A549 (cell line): ENCODE measurements around the gene PPM1G. TPM values are rescaled to one million over a fixed set of nuclear protein-coding genes. Genes with fewer than 3 reads are reported as not detected.

Source experiments
- BHLHE40 ChIP-seq: IDR thresholded peaks from 2 replicates; pipeline ENCODE4 v1.6.1; 2012; ENCODE audit warnings: low read depth, low read length, inconsistent platforms
- EHF ChIP-seq: fragments of 250-450 bp; sonication (Bioruptor Pico); IDR thresholded peaks from 2 replicates; pipeline ENCODE4 v1.5.0; 2020; ENCODE audit warnings: mild to moderate bottlenecking
- EP300 ChIP-seq, 2 experiments: fragments of >200 bp; sonication (Bioruptor Twin); formaldehyde crosslinking; IDR thresholded peaks; 2 replicates in 1 of 2; 3 replicates in 1 of 2; pipeline ENCODE4 v1.6.1; 2016 to 2017
- ESRRA ChIP-seq: fragments of 150-350 bp; IDR thresholded peaks from 2 replicates; pipeline ENCODE4 v1.6.1; 2014; ENCODE audit warnings: mild to moderate bottlenecking, low read length, borderline replicate concordance
- FOSB ChIP-seq: fragments of 250-450 bp; sonication (Bioruptor Pico); IDR thresholded peaks from 2 replicates; pipeline ENCODE4 v1.5.0; 2020; ENCODE audit warnings: mild to moderate bottlenecking, moderate library complexity
- FOSL2 ChIP-seq, 2 experiments: fragments of 450-650 bp in 1 of 2; fragments of >200 bp in 1 of 2; sonication (Bioruptor Twin) in 1 of 2; formaldehyde crosslinking; IDR thresholded peaks; 2 replicates each; pipeline versions ENCODE4 v1.5.0 to v1.6.1; 2016 to 2020; ENCODE audit warnings: mild to moderate bottlenecking in 1 of 2, moderate library complexity in 1 of 2
- HDAC2 ChIP-seq: fragments of 200-600 bp; sonication (generic); IDR thresholded peaks from 2 replicates; pipeline ENCODE4 v1.6.1; 2016
- HEYL ChIP-seq: fragments of 250-450 bp; sonication (Bioruptor Pico); IDR thresholded peaks from 2 replicates; pipeline ENCODE4 v1.8.0; 2021; ENCODE audit warnings: mild to moderate bottlenecking, moderate library complexity
- HOXB13 ChIP-seq: fragments of 250-450 bp; sonication (Bioruptor Pico); IDR thresholded peaks from 2 replicates; pipeline ENCODE4 v1.5.0; 2020; ENCODE audit warnings: low read depth, mild to moderate bottlenecking, moderate library complexity
- HOXB5 ChIP-seq: fragments of 250-450 bp; sonication (Bioruptor Pico); IDR thresholded peaks from 2 replicates; pipeline ENCODE4 v1.5.0; 2020; ENCODE audit warnings: mild to moderate bottlenecking, moderate library complexity
- JUN ChIP-seq, 2 experiments: fragments of >200 bp; sonication (Bioruptor Twin); formaldehyde crosslinking; IDR thresholded peaks; 2 replicates in 1 of 2; 3 replicates in 1 of 2; pipeline ENCODE4 v1.6.1; 2016 to 2017
- MAZ ChIP-seq: fragments of 150-350 bp; IDR thresholded peaks from 2 replicates; pipeline ENCODE4 v1.6.1; 2014; ENCODE audit warnings: antibody characterized with exemption, low read depth, low read length, borderline replicate concordance
- NFE2L2 ChIP-seq: fragments of 150-350 bp; conservative IDR thresholded peaks from 2 replicates; pipeline ENCODE4 v1.6.1; 2014; ENCODE audit warnings: low read length
- POLR2A ChIP-seq: IDR thresholded peaks from 2 replicates; pipeline ENCODE4 v1.6.1; 2012; ENCODE audit warnings: mild to moderate bottlenecking, low read length
- POLR2AphosphoS2 ChIP-seq: conservative IDR thresholded peaks from 2 replicates; pipeline ENCODE4 v1.6.1; 2012; ENCODE audit warnings: low read length, improper control_type of control experiment, inconsistent platforms
- ZC3H11A ChIP-seq: fragments of 450-650 bp; IDR thresholded peaks from 2 replicates; pipeline ENCODE4 v1.6.1; 2014; ENCODE audit warnings: antibody characterized with exemption, mild to moderate bottlenecking
- polyA plus RNA-seq, 4 experiments: library from polyadenylated mRNA; depleted of rRNA in 3 of 4; stranded (reverse); fragments of >200 nt; fragmentation: RNase III in 1 of 4; extraction: RNeasy Plus Mini Kit Qiagen cat#74134 plus additional on column Dnase treatment in 1 of 4; gene quantifications; 2 replicates in 3 of 4; 3 replicates in 1 of 4; pipeline ENCODE4 v1.2.3, GENCODE V29; 2011 to 2017
- TF ChIP-seq, protein P1 (sequence below): fragments of 200-600 bp; sonication (generic); IDR thresholded peaks from 2 replicates; pipeline ENCODE4 v1.6.1; 2016; ENCODE audit warnings: antibody characterized with exemption, mild to moderate bottlenecking, moderate library complexity
- TF ChIP-seq, protein P2 (sequence below): fragments of 250-450 bp; sonication (Bioruptor Pico); IDR thresholded peaks from 2 replicates; pipeline ENCODE4 v1.5.0; 2020; ENCODE audit warnings: low read depth, mild to moderate bottlenecking, moderate library complexity
- TF ChIP-seq, protein P3 (sequence below): fragments of >200 bp; sonication (Bioruptor Twin); formaldehyde crosslinking; IDR thresholded peaks from 2 replicates; pipeline ENCODE4 v1.6.1; 2016
- TF ChIP-seq, protein P4 (sequence below): IDR thresholded peaks from 2 replicates; pipeline ENCODE4 v1.6.1; 2012
- TF ChIP-seq, protein P5 (sequence below): IDR thresholded peaks from 2 replicates; pipeline ENCODE4 v1.6.1; 2012; ENCODE audit warnings: low read depth, borderline replicate concordance

PPM1G gene
- polyA plus RNA-seq, 2 of the 4 experiments (the other 2 are of a cell fraction): 129 to 230 TPM

DNA sequence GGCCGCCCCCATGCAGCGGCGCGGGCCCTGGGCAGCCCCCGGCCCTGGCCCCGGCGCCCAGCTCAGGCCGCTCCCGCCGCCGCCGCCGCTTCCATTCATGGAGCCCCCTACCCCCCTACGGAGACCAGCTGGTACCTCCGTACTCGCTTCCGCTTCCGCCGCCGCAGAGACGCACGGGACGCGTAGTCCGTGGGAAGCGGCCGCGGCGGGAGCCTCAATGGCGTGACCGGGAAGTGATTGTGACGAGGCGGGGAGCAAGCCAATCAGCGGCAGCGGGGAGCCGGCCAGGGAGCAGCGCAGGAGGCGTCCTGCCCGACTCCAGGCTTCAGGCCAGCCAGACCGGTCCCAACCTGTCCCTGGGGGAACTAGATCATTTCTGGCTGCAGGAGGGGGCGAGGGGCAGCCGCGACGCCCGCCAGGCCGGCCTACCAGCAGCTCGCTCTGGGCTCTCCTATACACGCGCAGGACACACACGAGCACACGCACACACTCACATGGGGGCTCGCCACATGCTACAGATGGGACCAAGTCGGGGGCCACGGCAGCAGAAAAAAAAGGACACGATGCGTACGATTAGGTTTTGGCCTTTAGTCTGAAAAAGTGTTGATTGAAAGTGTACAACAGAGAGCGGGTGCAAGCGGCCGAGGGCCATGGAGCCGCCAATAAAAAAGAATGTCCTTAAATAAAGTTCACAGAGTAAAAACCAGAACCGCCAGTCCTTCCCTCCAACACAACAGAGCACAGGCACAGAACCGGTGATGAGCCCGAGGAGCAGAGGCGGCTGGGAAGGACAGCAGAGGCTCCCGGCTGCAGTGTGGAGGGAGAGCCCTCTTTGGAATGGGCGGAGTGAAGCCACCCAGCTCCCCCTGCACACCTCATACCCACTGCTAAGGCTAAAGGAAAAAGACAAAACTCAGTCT, 28.5 kb downstream of the PPM1G start, which contains the start of gene ZNF513 (continued):
- TF ChIP-seq, protein P1, sequence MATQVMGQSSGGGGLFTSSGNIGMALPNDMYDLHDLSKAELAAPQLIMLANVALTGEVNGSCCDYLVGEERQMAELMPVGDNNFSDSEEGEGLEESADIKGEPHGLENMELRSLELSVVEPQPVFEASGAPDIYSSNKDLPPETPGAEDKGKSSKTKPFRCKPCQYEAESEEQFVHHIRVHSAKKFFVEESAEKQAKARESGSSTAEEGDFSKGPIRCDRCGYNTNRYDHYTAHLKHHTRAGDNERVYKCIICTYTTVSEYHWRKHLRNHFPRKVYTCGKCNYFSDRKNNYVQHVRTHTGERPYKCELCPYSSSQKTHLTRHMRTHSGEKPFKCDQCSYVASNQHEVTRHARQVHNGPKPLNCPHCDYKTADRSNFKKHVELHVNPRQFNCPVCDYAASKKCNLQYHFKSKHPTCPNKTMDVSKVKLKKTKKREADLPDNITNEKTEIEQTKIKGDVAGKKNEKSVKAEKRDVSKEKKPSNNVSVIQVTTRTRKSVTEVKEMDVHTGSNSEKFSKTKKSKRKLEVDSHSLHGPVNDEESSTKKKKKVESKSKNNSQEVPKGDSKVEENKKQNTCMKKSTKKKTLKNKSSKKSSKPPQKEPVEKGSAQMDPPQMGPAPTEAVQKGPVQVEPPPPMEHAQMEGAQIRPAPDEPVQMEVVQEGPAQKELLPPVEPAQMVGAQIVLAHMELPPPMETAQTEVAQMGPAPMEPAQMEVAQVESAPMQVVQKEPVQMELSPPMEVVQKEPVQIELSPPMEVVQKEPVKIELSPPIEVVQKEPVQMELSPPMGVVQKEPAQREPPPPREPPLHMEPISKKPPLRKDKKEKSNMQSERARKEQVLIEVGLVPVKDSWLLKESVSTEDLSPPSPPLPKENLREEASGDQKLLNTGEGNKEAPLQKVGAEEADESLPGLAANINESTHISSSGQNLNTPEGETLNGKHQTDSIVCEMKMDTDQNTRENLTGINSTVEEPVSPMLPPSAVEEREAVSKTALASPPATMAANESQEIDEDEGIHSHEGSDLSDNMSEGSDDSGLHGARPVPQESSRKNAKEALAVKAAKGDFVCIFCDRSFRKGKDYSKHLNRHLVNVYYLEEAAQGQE: 0 out of 2 replicates have a peak, but pooled peaks have one; percentile 13
- no peak for TF ChIP-seq ESRRA
- TF ChIP-seq EHF: 0 out of 2 replicates have a peak, but pooled peaks have one; percentile 53
- TF ChIP-seq, protein P2, sequence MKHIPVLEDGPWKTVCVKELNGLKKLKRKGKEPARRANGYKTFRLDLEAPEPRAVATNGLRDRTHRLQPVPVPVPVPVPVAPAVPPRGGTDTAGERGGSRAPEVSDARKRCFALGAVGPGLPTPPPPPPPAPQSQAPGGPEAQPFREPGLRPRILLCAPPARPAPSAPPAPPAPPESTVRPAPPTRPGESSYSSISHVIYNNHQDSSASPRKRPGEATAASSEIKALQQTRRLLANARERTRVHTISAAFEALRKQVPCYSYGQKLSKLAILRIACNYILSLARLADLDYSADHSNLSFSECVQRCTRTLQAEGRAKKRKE: 0 out of 2 replicates have a peak, but pooled peaks have one; percentile 53
- peak; percentile 68; the same call in 1 of the 2 replicates for TF ChIP-seq HOXB13 (CRISPR knock-in tag)
- TF ChIP-seq, protein P3, sequence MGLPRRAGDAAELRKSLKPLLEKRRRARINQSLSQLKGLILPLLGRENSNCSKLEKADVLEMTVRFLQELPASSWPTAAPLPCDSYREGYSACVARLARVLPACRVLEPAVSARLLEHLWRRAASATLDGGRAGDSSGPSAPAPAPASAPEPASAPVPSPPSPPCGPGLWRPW: no peak
- TF ChIP-seq, protein P4, sequence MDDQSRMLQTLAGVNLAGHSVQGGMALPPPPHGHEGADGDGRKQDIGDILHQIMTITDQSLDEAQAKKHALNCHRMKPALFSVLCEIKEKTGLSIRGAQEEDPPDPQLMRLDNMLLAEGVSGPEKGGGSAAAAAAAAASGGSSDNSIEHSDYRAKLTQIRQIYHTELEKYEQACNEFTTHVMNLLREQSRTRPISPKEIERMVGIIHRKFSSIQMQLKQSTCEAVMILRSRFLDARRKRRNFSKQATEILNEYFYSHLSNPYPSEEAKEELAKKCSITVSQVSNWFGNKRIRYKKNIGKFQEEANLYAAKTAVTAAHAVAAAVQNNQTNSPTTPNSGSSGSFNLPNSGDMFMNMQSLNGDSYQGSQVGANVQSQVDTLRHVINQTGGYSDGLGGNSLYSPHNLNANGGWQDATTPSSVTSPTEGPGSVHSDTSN: peak; percentile 90
- TF ChIP-seq HDAC2: no peak
- peak; percentile 56 for TF ChIP-seq POLR2A
- TF ChIP-seq FOSB (CRISPR knock-in tag): 0 out of 2 replicates have a peak, but pooled peaks have one; percentile 49
- TF ChIP-seq JUN (IDR thresholded peaks at IDR 0.05): peak; percentile 93 to 97
- TF ChIP-seq ZC3H11A: no peak
- no peak for TF ChIP-seq NFE2L2
- TF ChIP-seq BHLHE40: peak; percentile 51
- TF ChIP-seq HOXB5 (CRISPR knock-in tag): 0 out of 2 replicates have a peak, but pooled peaks have one; percentile 44
- TF ChIP-seq, protein P5, sequence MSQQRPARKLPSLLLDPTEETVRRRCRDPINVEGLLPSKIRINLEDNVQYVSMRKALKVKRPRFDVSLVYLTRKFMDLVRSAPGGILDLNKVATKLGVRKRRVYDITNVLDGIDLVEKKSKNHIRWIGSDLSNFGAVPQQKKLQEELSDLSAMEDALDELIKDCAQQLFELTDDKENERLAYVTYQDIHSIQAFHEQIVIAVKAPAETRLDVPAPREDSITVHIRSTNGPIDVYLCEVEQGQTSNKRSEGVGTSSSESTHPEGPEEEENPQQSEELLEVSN: peak; percentile 66; the same call in 1 of the 2 replicates
- TF ChIP-seq POLR2AphosphoS2: 0 out of 2 replicates have a peak, but pooled peaks have one; percentile 50
- TF ChIP-seq HEYL (CRISPR knock-in tag): peak; percentile 64; the same call in 1 of the 2 replicates
- TF ChIP-seq EP300 (IDR thresholded peaks at IDR 0.05): no peak
- no peak for TF ChIP-seq MAZ
- no peak for TF ChIP-seq FOSL2 (IDR thresholded peaks at IDR 0.05)
- TF ChIP-seq FOSL2 (CRISPR knock-in tag; IDR thresholded peaks at IDR 0.05): peak; percentile 39
